CD4-positive, alpha-beta T cell treated with Interleukin-15 for 4 hours (primary cell): Measurements from ENCODE around the gene IFT122.
"Not testable (repeated sequence)": the region's sequence is repeated elsewhere in the genome, so short reads cannot be mapped to it uniquely, and the experiment has no call there.

Experiments
- DNase-seq: peaks from one replicate; pipeline ENCODE4 v3.0.0-alpha.2; 2020; ENCODE audit warnings: low spot score

The IFT122 gene

GRCh38 chr3:129474984-129475804 lies 35.2 kb downstream of the IFT122 start:
- no peak for DNase-seq

DNA sequence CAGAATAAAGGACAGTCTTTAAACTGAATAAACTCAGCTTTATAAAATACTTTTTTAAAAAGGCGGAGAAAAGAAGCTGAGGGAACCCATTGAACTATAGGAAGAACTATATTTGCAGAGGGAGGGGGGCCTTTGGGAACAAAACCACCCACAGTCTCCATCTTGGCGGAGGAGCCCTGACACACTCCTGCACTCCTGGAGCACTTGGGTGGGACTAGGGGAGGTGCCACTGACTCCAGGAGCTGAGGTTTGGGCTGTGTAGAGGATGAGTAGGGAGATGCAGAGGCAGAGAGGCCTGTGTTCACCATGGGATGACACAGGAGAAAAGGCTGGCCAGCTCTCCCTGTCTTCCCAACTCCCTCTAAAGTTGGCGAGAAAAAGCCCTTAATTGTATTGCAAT lies 35.8 kb downstream of the IFT122 start:
- no peak for DNase-seq

GRCh38 chr3:129476586-129476985 lies 36.6 kb downstream of the IFT122 start:
- no peak for DNase-seq

DNA sequence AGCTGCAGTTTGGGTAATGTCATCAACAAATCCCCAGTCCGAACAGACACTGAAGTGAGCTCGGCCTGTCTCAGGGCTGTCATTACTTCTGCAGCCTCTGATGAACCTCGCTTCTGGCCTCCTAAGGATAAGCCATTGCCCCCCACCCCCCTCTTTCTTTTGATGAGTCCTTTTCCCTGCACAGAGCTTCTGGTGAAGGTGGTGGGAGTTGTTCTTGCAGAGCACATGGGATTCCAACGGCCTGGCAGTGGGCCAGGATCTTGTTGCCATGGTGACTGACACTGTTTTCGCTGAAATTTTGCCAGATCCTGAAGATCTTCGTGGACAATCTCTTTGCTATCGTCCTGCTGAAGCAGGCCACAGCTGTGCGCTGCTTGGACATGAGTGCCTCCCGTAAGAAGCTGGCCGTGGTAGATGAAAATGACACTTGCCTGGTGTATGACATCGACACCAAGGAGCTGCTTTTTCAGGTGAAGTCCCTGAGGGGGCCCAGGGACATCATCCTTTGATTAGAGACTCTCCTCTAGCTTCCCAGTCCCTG lies 41.3 kb downstream of the IFT122 start:
- DNase-seq = not testable (repeated sequence)

- peak; percentile 39 for DNase-seq
Measured at GRCh38 chr3:129481766-129482332, 41.8 kb downstream of the IFT122 start.

- no peak for DNase-seq
Measured at GRCh38 chr3:129482721-129483120, 42.7 kb downstream of the IFT122 start.

- DNase-seq = no peak
Measured at GRCh38 chr3:129483870-129484269, 43.8 kb downstream of the IFT122 start.

DNA sequence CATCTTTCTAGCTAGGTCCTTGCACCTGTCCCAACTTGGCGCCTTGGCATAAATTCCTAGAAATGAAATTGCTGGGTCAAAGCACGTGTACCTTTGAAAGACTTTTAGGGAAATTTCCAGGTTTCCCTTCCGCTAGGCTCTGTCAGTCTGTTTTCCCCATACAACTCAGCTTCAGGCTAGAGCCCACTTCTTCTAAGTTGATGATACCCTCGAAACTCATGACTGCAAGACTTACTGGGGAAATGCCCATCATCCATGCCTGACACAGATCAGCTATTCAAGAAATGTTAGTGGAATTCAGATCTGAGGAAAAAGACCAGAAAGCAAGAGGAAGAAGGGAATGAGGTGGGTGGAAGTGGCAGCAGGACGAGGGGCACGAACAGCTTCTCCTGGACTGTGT lies 45.1 kb downstream of the IFT122 start:
- DNase-seq = not testable (repeated sequence)

DNA sequence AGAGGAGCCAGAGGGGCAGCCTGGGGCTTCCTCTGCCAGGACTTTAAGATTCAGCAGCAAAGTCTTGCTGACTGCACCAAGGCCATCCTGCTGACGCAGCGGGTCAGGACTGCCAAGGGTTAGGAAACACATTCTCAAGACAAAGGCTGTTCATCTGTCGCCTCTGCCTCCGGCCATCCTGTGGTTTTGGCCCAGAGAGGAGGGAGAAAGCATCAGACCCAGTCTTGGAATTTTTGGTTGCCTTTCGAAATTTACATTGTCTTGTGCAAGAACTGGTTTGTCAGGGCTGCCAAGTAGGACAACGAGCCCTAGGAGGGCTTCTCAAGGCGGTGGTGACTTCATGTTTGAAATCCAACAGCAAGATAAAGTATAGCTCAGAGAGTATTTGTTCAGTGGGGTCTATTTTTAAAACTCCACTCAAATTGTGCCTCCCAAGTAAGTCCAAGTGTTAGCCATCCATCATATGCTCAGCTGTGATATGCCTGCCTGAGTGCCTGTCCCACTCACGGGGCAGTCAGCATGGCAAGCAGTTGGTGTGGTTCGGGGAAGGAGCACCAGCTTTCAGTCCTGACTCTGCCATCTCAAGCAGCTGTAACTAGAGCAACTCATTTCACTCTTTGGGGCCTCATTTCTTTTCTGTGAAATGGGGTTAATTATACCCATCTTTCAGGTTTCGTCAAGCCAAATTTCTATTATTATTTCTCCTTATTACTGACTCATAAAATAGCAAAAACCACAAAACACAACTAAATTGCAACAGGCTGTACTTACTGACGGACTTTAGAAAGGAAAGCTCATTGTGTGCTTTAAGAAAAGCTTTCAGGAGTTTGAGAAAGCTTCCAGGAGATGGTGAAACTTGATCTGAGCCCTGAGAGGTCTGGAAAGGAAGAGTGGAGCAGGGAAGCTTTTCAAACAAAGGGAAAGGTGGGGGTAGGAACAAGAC lies 46.0 kb downstream of the IFT122 start:
- DNase-seq = no peak

GRCh38 chr3:129486664-129487035 lies 46.6 kb downstream of the IFT122 start:
- DNase-seq = no peak

DNA sequence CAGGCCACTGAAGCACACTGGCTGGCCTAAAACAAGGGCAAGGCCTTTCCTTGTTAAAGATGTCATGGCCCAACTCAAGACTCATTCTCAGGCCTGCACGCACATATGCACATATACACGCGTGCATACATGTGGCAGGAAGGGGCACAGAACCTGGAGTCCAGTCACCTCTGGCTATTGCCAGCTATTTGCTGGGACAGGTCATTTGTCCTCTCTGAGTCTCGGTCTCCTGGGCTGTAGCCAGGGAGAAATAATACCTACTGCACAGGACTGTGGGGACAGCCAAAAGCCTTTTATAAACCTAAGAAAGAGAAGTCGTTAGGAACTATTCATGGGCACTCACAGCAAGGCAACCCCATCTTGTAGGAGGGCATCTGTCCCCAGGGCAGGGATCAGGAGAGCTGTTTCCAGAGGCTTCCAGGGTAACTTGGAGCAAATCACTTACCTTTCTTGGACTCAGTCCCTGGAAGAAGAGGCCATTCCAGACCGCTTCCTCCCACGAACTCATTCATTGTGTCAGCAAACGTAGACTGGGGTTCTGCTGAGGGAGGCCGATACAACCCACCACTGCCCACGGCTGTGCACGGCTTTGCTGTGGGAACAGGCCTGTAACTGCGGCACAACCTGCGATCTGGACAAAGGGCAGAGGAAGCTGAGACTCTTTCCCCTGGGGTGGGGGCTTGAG lies 47.3 kb downstream of the IFT122 start:
- DNase-seq = no peak

- DNase-seq = not testable (repeated sequence)
Measured at GRCh38 chr3:129487868-129488335, 47.9 kb downstream of the IFT122 start.

- not testable (repeated sequence) for DNase-seq
Measured at GRCh38 chr3:129489258-129489657, 49.2 kb downstream of the IFT122 start.

DNA sequence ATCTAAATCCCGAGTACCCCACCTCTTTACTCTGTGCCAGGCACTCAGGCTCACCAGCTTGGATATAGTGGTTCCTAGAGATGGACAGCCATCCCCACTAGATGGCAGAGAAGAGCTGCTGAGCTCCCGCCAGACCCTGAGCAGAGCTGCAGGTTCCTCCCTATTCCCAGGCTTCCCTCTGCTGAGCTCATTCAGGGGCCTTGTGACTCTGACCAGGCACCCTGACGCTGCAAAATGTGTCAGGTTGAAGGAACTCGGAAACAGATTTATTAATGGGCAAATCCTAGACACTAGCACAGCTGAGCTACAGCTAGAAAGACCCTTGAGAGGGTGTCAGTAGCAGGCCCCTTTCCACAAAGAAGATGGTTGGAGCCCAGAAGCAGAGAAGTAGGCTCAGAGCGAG lies 50.2 kb downstream of the IFT122 start:
- peak; percentile 58 for DNase-seq

GRCh38 chr3:129491077-129491476 lies 51.1 kb downstream of the IFT122 start:
- not testable (repeated sequence) for DNase-seq

DNA sequence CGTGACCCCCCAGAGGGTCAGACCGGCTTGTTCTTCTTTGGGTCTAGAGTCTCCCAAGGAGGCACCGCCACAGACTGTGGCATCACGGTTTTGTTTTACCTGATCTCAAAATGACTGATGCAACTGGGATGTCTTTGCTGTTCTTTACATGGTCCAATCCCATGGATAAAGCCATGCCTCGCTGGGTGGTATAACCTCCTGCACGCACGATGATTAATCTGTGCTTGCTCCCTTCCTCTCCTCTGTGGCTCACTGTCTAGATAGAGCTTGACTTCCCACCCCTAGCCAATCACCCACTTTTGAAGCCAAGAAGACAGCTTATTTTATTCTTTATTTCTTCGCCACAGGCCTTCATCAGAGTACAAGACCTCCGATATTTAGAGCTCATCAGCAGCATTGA lies 51.8 kb downstream of the IFT122 start:
- DNase-seq = no peak

DNA sequence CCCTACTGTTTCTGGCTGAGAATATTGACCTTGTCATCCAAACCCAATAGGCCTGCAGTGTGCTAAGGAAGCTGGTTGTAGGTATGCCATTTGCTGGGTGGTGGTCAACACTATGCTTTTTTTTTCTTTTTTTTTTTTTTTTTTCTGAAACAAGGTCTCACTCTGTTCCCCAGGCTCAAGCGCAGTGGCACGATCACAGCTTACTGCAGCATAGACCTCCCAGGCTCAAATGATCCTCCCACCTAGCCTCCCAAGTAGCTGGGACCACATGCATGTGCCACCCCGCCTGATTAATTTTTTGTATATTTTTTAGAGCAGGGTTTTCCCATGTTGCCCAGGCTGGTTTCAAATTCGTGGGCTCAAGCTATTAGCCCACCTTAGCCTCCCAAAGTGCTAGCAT lies 52.7 kb downstream of the IFT122 start:
- DNase-seq = no peak

GRCh38 chr3:129493206-129493605 lies 53.2 kb downstream of the IFT122 start:
- DNase-seq = no peak

DNA sequence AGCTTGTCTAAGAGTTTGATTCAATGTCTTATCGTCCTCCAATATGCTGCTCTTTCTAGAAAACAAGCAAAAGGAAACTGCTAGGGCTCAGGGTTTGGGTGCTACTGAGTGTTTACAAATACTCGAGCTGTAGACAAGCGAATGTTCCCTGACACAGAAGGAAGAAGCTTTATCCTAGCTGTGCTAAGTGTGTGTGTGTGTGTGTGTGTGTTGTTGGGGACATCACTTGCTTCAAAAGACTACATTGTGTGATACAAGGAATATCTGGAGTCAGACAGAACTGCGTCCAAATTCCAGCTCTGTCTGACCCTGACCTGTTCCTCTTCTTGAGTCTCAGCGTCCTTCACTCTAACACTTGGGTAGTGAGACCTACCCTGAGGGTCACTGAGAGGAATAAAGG lies 54.5 kb downstream of the IFT122 start:
- DNase-seq = not testable (repeated sequence)

- not testable (repeated sequence) for DNase-seq
Measured at GRCh38 chr3:129495006-129495639, 55.1 kb downstream of the IFT122 start.

GRCh38 chr3:129497876-129498275 lies 57.9 kb downstream of the IFT122 start:
- DNase-seq = not testable (repeated sequence)
